ENCODE results near the gene VWA3B. TPM values are rescaled to one million over a fixed set of nuclear protein-coding genes. Genes with fewer than 3 reads are reported as not detected.

The VWA3B gene
- total and polyA plus RNA-seq, 2 of the 4 experiments (the other 2 are of a cell fraction): not detected

DNA sequence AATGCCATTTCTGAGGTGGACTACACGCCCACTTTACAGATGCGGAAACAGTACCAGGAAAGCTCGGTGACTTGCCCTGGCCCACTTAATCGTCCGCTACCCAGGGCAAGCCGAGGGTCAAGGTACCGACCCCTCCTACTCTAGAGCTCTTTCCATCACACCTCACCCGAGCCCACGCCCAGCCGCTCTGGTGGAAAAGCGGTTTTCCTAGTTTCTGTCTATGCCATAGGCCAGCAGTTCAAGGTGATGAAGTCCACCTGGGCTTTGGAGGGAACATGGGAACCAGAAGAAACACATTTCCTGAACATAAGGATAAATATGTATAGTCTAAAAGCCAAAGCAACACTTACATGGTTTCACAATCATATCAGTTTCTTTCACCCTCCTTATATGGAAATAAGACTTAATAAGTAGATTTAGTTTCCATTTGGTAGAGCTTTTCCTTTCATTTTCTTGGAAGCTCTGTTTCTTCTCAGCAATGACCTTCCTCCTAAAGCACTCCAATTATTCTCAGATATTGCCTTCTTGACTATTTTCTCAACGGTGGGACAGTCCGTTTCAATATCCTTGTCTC is 567 bp downstream of the VWA3B start:
- no CpG with 5 or more reads among the region's 13 CpGs for WGBS, 2 experiments (ENCODE audit: extremely low coverage in 2 of 2, insufficient read length in 1 of 2)
- Histone ChIP-seq H3K4me3 (ENCODE audit: insufficient read depth, low read depth, low read length) (peak overlapping the region; percentile 46; the same call in 1 of the 2 replicates), H2BK20ac (ENCODE audit: low read depth, low read length) (no peak overlapping the region), H4K91ac (ENCODE audit: insufficient read depth, low read depth, low read length) (no peak overlapping the region), H3K18ac (ENCODE audit: low read depth, low read length) (no peak overlapping the region), H3K4ac (ENCODE audit: low read depth, low read length) (no peak overlapping the region; the same call in 1 of the 2 replicates), H2BK5ac (ENCODE audit: low read depth, low read length, poor library complexity, severe bottlenecking) (no peak overlapping the region), H3K79me1 (ENCODE audit: low read depth in 1 of 2, low read length in 2 of 2) (no peaks in the 10 kb centered on the region), H2AK9ac (replicated peaks; ENCODE audit: low read depth, low read length, poor library complexity) (peak overlapping the region; percentile 42), H3K4me2 (ENCODE audit: low read depth, low read length) (peak overlapping the region; percentile 78), H4K8ac (ENCODE audit: low read depth in 2 of 2, low read length in 2 of 2) (no peak overlapping the region), H3K4me1 (ENCODE audit: control insufficient read depth, insufficient read depth, low read length) (no peaks in the 10 kb centered on the region), H3K9me1 (ENCODE audit: insufficient read depth, low read length) (0 out of 2 replicates have a peak, but pooled peaks cover 4% of the 10 kb centered on the region), H3K56ac (ENCODE audit: extremely low read depth, insufficient read depth, low read length) (no peak overlapping the region), H3K27ac (ENCODE audit: insufficient read depth, low read length) (no peak overlapping the region), H2BK15ac (ENCODE audit: low read depth, low read length) (no peak overlapping the region), H2AK5ac (ENCODE audit: low read depth, low read length) (no peak overlapping the region), H4K20me1 (ENCODE audit: insufficient read depth, low read length) (no peaks in the 10 kb centered on the region), H3K9ac (ENCODE audit: low read depth, low read length) (no peak overlapping the region), H4K5ac (ENCODE audit: low read depth, low read length) (no peak overlapping the region), H3K9me3 (ENCODE audit: control insufficient read depth, insufficient read depth, low read length) (no peaks in the 10 kb centered on the region), H3K36me3 (ENCODE audit: control insufficient read depth, insufficient read depth, low read length) (no peaks in the 10 kb centered on the region), H3K14ac (replicated peaks; ENCODE audit: low read depth, low read length) (no peak overlapping the region), H3K23ac (ENCODE audit: low read depth, low read length) (no peak overlapping the region), H2AFZ (replicated peaks; ENCODE audit: low read length, poor library complexity) (peak overlapping the region; percentile 93), H3K27me3 (ENCODE audit: control insufficient read depth, insufficient read depth, low read length) (peaks cover 39% of the 10 kb centered on the region), H2BK120ac (ENCODE audit: low read depth, low read length) (no peak overlapping the region)
- ATAC-seq (ENCODE audit: low read depth) (no peak), DNase-seq (no peak)
- CTCF ChIA-PET: no interaction called here
- intact Hi-C loops (cut with micrococcal nuclease) (loop anchor here (5.0 kb wide), 1 partner anchor 280 kb away; no protein-coding TSS in a partner anchor), dilution Hi-C loops (cut with HindIII; ENCODE audit: low sequenced_read_pairs, unreplicated experiment) (no loop called here), in situ Hi-C loops (cut with MboI; ENCODE audit: low sequenced_read_pairs) (no loop called here)
- TF ChIP-seq SMC3 (IDR thresholded peaks at IDR 0.05; ENCODE audit: low read depth, low read length) (no peak), MXI1 (IDR thresholded peaks at IDR 0.05; ENCODE audit: borderline replicate concordance, low read depth, low read length) (no peak), FOS (IDR thresholded peaks at IDR 0.05; ENCODE audit: low read depth, low read length) (no peak), CEBPB (IDR thresholded peaks at IDR 0.05; ENCODE audit: low read depth, low read length) (0 out of 2 replicates have a peak, but pooled peaks have one; percentile 18), MAFK (IDR thresholded peaks at IDR 0.05; ENCODE audit: low read depth, low read length) (no peak), RCOR1 (IDR thresholded peaks at IDR 0.05; ENCODE audit: insufficient replicate concordance, low read length) (no peak)
- POLR2A ChIA-PET (ENCODE audit: unreplicated experiment): interaction anchor here (0.6 kb wide), 1 partner anchor 1352 kb away, joined by 11 read pairs; no protein-coding TSS in a partner anchor
- no TSS peak for BruUV-seq (replicated peaks)

Data from IMR-90 (cell line).